Stimulated activated CD8-positive, alpha-beta memory T cell treated with anti-CD3 and anti-CD28 coated beads, Interleukin-7, amount 100 ng/mL, for 4 hours (primary cell): ENCODE data around the gene DNAJB14.

Source experiments
- DNase-seq, 2 donors: peaks; one replicate each; pipeline ENCODE4 v3.0.0-alpha.2; 2020; ENCODE audit warnings: low read depth in 2 of 2

Gene DNAJB14

GRCh38 chr4:99868126-99868596, 78.3 kb downstream of the DNAJB14 start:
- no peak for DNase-seq

GRCh38 chr4:99863804-99864203, 82.6 kb downstream of the DNAJB14 start:
- DNase-seq, result no peak

- no peak for DNase-seq
Observed at GRCh38 chr4:99861120-99861905, 85.1 kb downstream of the DNAJB14 start.

- no peak for DNase-seq
Observed at GRCh38 chr4:99860521-99860920, 85.9 kb downstream of the DNAJB14 start.

- DNase-seq, result no peak
Observed at GRCh38 chr4:99859618-99860017, 86.8 kb downstream of the DNAJB14 start.

GRCh38 chr4:99857307-99857706, 89.1 kb downstream of the DNAJB14 start:
- no peak for DNase-seq

GRCh38 chr4:99856166-99856565, 90.3 kb downstream of the DNAJB14 start:
- no peak for DNase-seq

GRCh38 chr4:99855678-99856077, 90.7 kb downstream of the DNAJB14 start:
- DNase-seq, result no peak

GRCh38 chr4:99853999-99854398, 92.4 kb downstream of the DNAJB14 start:
- no peak for DNase-seq

GRCh38 chr4:99853190-99853589, 93.2 kb downstream of the DNAJB14 start:
- DNase-seq, result no peak

GRCh38 chr4:99852199-99852749, 94.1 kb downstream of the DNAJB14 start:
- no peak for DNase-seq

- DNase-seq, result no peak
Observed at GRCh38 chr4:99848591-99849001, 97.8 kb downstream of the DNAJB14 start.

GRCh38 chr4:99847362-99847976, 98.9 kb downstream of the DNAJB14 start:
- no peak for DNase-seq

- no peak for DNase-seq
Observed at GRCh38 chr4:99846891-99847290, 99.5 kb downstream of the DNAJB14 start.
